ENCODE results near the gene OR6B1. TPM values are rescaled to one million over a fixed set of nuclear protein-coding genes. Genes with fewer than 3 reads are reported as not detected.

The OR6B1 gene
- total RNA-seq = not detected
- under 1 TPM in 2 of 6 donors, not detected in 4; 0.03 to 0.06 TPM for polyA plus RNA-seq (ENCODE audit: insufficient read length in 6 of 6)
- long read RNA-seq, donor 1 = 0 reads
- long read RNA-seq, donor 2 = 0 reads
- long read RNA-seq, donor 3 = 0 reads
- long read RNA-seq, donor 4 = 0 reads
- long read RNA-seq, donor 5 = 0 reads
- long read RNA-seq, donor 6 = 0 reads
- long read RNA-seq, donor 7 = 0 reads
- long read RNA-seq, donor 8 = 0 reads
- long read RNA-seq, donor 9 = 0 reads
- long read RNA-seq, donor 10 = 0 reads
- long read RNA-seq, donor 11 = 0 reads
- long read RNA-seq, donor 12 = 0 reads

DNA sequence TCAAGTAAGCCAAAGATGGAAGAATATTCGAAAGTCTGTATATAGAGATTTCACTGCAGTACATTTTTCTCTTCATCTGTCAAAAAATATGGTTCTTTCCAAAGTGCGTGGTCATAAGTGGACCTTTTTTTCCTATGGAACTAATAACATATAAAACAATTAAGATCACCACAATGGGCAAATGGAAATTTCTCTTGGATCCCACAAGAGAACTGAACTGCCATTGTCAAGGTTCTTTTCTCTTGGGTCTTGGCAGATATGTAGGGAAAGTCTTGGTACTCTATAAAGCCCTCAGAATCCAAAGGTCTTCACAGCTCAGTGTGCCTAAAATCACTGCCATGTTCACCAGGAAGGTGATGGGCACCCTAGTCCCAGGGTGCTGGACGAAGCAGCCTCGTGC is at the start of gene OR6B1:
OR6B1 (plus strand) TSS at position 301 of the 400 bp plus-strand sequence. CDS start 3,677 bp downstream, outside the sequence.
- TF ChIP-seq, protein P1, sequence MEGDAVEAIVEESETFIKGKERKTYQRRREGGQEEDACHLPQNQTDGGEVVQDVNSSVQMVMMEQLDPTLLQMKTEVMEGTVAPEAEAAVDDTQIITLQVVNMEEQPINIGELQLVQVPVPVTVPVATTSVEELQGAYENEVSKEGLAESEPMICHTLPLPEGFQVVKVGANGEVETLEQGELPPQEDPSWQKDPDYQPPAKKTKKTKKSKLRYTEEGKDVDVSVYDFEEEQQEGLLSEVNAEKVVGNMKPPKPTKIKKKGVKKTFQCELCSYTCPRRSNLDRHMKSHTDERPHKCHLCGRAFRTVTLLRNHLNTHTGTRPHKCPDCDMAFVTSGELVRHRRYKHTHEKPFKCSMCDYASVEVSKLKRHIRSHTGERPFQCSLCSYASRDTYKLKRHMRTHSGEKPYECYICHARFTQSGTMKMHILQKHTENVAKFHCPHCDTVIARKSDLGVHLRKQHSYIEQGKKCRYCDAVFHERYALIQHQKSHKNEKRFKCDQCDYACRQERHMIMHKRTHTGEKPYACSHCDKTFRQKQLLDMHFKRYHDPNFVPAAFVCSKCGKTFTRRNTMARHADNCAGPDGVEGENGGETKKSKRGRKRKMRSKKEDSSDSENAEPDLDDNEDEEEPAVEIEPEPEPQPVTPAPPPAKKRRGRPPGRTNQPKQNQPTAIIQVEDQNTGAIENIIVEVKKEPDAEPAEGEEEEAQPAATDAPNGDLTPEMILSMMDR (IDR thresholded peaks at IDR 0.05) = no peak
- intact Hi-C loops (cut with DNase I) = no loop called here
- ATAC-seq = no peak
- DNase-seq = no peak
- H3K36me3 ChIP-seq = no peaks in the 10 kb centered on the region
- H3K4me3 ChIP-seq = no peak within 1 kb of the TSS
- H3K4me1 ChIP-seq = no peaks in the 10 kb centered on the region
- no peaks in the 10 kb centered on the region for H3K9me3 ChIP-seq
- no peak within 1 kb of the TSS for H3K27ac ChIP-seq
- no peaks in the 10 kb centered on the region for H3K27me3 ChIP-seq

DNA sequence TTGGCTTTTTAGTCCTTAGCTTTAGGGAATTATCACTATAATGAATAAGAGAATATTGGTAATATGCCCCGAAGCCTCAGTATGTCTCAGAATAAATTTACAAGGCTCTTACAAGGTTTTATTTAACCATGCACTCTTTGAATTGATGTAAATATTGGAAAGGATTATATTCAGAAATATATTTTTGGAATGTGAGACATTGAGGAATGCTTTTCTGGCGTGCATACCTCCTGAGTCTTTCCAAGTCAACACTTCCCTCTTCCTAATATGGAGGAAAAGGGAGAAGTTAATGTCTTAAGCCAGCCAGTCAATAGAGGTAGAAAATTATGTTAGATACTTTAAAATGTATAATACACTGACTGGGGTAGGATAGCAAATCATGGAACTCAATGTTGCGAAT is 46.7 kb upstream of the OR6B1 start:
- DNase-seq (no peak), ATAC-seq (no peak)
- Histone ChIP-seq H3K27ac (no peak overlapping the region), H3K27me3 (no peaks in the 10 kb centered on the region), H3K4me1 (no peaks in the 10 kb centered on the region), H3K9me3 (no peaks in the 10 kb centered on the region), H3K4me3 (no peak overlapping the region), H3K36me3 (no peaks in the 10 kb centered on the region)
- TF ChIP-seq, protein P1 (IDR thresholded peaks at IDR 0.05) = no peak
- intact Hi-C loops (cut with DNase I) = no loop called here

DNA sequence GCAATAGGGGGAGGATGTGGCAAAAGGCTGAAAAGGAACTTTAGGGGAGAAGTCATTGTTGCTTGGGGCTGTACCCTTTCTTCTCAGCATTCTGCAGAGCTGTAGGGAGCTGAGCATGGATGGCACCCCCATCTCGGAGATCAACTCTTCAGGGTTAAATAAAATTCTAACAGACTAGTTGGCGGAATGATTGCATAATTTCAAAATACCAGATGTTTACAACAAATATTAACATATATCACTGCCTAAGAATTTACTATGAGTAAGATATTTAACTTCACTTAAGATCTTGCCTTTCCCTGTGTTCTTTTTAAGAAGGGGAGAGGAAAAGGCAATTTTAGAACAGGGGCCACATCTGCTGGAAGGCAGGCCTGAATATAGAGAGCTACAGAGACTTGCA is 46.0 kb upstream of the OR6B1 start:
- H3K36me3 ChIP-seq = no peaks in the 10 kb centered on the region
- H3K4me1 ChIP-seq = no peaks in the 10 kb centered on the region
- no peak overlapping the region for H3K4me3 ChIP-seq
- H3K27ac ChIP-seq = no peak overlapping the region
- ATAC-seq (no peak), DNase-seq (no peak)
- H3K27me3 ChIP-seq = no peaks in the 10 kb centered on the region
- TF ChIP-seq, protein P1 (IDR thresholded peaks at IDR 0.05) = no peak
- H3K9me3 ChIP-seq = no peaks in the 10 kb centered on the region
- intact Hi-C loops (cut with DNase I) = no loop called here

DNA sequence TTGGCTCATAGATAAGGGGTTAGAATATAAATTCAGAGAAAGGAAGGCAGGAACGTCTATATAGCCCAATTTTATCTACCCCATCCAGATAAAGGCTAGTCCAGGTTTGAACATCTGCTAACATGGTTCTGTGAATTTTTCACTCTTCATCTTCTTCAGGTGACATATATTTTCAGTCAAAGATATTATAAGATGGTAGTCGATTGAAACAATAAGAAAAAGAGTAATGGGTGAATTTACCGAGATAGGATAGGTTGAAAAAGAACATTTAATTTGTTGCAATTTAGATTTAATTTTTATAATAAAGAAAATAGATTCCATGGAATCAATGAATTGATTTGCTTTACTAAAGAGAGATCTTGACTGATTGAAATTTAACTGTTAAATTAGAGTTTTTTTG is 45.6 kb upstream of the OR6B1 start, which contains the start of gene OR2F1:
OR2F1 (plus strand) TSS at position 301 of the 400 bp plus-strand sequence. CDS start 5,127 bp downstream, outside the sequence.
- intact Hi-C loops (cut with DNase I) = no loop called here
- Histone ChIP-seq H3K9me3 (no peaks in the 10 kb centered on the region), H3K4me1 (no peaks in the 10 kb centered on the region), H3K4me3 (no peak within 1 kb of the TSS), H3K36me3 (no peaks in the 10 kb centered on the region), H3K27me3 (no peaks in the 10 kb centered on the region), H3K27ac (no peak within 1 kb of the TSS)
- DNase-seq = no peak
- TF ChIP-seq, protein P1 (IDR thresholded peaks at IDR 0.05) = no peak
- ATAC-seq = no peak

DNA sequence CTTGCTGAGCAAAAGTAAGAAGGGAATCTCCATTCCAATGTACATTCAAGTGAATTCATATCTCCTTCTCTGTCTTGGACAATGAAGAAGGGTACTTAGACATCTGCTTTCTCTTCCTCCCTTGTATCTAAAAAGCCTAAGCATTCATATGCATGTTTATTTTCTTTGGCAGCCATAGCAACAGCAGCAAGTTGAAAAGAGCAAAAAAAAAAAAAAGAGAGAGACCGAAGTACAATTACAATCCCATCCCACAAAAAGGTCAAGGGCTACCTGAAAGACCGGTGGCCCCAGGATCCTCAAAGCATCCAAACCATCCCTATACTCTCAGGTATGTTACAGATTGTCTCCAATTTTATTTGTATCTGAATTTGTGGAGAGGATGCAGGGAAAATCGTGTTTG is 41.3 kb upstream of the OR6B1 start:
- no peak overlapping the region for H3K4me3 ChIP-seq
- no peak for ATAC-seq

More for the DNA sequence above, 41.3 kb upstream of the OR6B1 start:
- no peak for DNase-seq
- no peaks in the 10 kb centered on the region for H3K36me3 ChIP-seq
- no peaks in the 10 kb centered on the region for H3K4me1 ChIP-seq
- H3K9me3 ChIP-seq = no peaks in the 10 kb centered on the region
- TF ChIP-seq, protein P1 (IDR thresholded peaks at IDR 0.05) = no peak
- intact Hi-C loops (cut with DNase I) = no loop called here
- H3K27me3 ChIP-seq = no peaks in the 10 kb centered on the region
- no peak overlapping the region for H3K27ac ChIP-seq
